IMR-90 (cell line): ENCODE results near the gene NDUFA5. TPM values are rescaled to one million over a fixed set of nuclear protein-coding genes. Genes with fewer than 3 reads are reported as not detected.

Source experiments
- ATAC-seq: fragments of 200-7000 bp; cut with Tn5 transposase; 2 replicates; pipeline ENCODE4 v1.9.1; 2020; ENCODE audit warnings: low read depth, mild to moderate bottlenecking, moderate library complexity
- BruUV-seq: library from RNA; stranded (reverse); fragments of 400-500 nt; replicated peaks from 2 replicates; lab custom pipeline; 2021; lab: Mats Ljungman, UMichigan
- CTCF ChIA-PET: fragments of 300-600 bp; formaldehyde crosslinking; extraction: SDS; loops from one replicate; lab custom pipeline; 2021; ENCODE audit warnings: antibody characterized with exemption; lab: Yijun Ruan, JAX
- POLR2A ChIA-PET: fragments of 300-600 bp; sonication (Branson Sonifier 250); formaldehyde crosslinking; loops from one replicate; lab custom pipeline; 2022; ENCODE audit warnings: antibody characterized with exemption; ENCODE audit not compliant: unreplicated experiment; lab: Charles Lee
- DNase-seq: peaks from one replicate; pipeline ENCODE4 v3.0.0; 2013
- H2AFZ ChIP-seq: replicated peaks from 2 replicates; pipeline ENCODE3; 2013; ENCODE audit warnings: low read length, mild to moderate bottlenecking; ENCODE audit not compliant: poor library complexity
- H2AK5ac ChIP-seq: 2 replicates; pipeline ENCODE4 v1.6.1; 2013; ENCODE audit warnings: low read depth, low read length, inconsistent platforms
- H2AK9ac ChIP-seq: replicated peaks from 2 replicates; pipeline ENCODE3; 2013; ENCODE audit warnings: mild to moderate bottlenecking, low read depth, low read length, moderate library complexity; ENCODE audit not compliant: poor library complexity
- H2BK120ac ChIP-seq: 2 replicates; pipeline ENCODE4 v1.6.1; 2013; ENCODE audit warnings: low read depth, low read length, inconsistent platforms
- H2BK15ac ChIP-seq: 3 replicates; pipeline ENCODE4 v1.6.1; 2013; ENCODE audit warnings: low read depth, low read length, inconsistent platforms
- H2BK20ac ChIP-seq: 2 replicates; pipeline ENCODE4 v1.6.1; 2013; ENCODE audit warnings: low read depth, mild to moderate bottlenecking, inconsistent platforms, low read length, moderate library complexity
- H2BK5ac ChIP-seq: 2 replicates; pipeline ENCODE4 v1.6.1; 2013; ENCODE audit warnings: mild to moderate bottlenecking, low read depth, low read length, inconsistent platforms; ENCODE audit not compliant: poor library complexity, severe bottlenecking
- H3K14ac ChIP-seq: replicated peaks from 2 replicates; pipeline ENCODE4 v1.6.1; 2013; ENCODE audit warnings: low read depth, low read length, inconsistent platforms
- H3K18ac ChIP-seq: 2 replicates; pipeline ENCODE4 v1.6.1; 2013; ENCODE audit warnings: low read depth, low read length, control low read depth
- H3K23ac ChIP-seq: 2 replicates; pipeline ENCODE4 v1.6.1; 2013; ENCODE audit warnings: low read depth, low read length, inconsistent platforms
- H3K27ac ChIP-seq: 2 replicates; pipeline ENCODE4 v1.5.1; 2013; ENCODE audit warnings: mild to moderate bottlenecking, control low read depth, low read length; ENCODE audit not compliant: insufficient read depth
- H3K27me3 ChIP-seq: 2 replicates; pipeline ENCODE4 v1.6.1; 2013; ENCODE audit warnings: low read length; ENCODE audit not compliant: control insufficient read depth, insufficient read depth
- H3K36me3 ChIP-seq: 2 replicates; pipeline ENCODE4 v1.6.1; 2013; ENCODE audit warnings: low read length, mixed read lengths; ENCODE audit not compliant: control insufficient read depth, insufficient read depth
- H3K4ac ChIP-seq: 2 replicates; pipeline ENCODE4 v1.6.1; 2013; ENCODE audit warnings: low read depth, low read length, inconsistent platforms
- H3K4me1 ChIP-seq: 2 replicates; pipeline ENCODE4 v1.6.1; 2013; ENCODE audit warnings: low read length, mixed read lengths; ENCODE audit not compliant: control insufficient read depth, insufficient read depth
- H3K4me2 ChIP-seq: 2 replicates; pipeline ENCODE4 v1.6.1; 2013; ENCODE audit warnings: low read depth, mild to moderate bottlenecking, control low read depth, low read length, moderate library complexity
- H3K4me3 ChIP-seq: 2 replicates; pipeline ENCODE4 v1.5.1; 2013; ENCODE audit warnings: low read depth, mild to moderate bottlenecking, control low read depth, low read length, moderate library complexity; ENCODE audit not compliant: insufficient read depth
- H3K56ac ChIP-seq: 2 replicates; pipeline ENCODE4 v1.6.1; 2013; ENCODE audit warnings: low read length, inconsistent platforms; ENCODE audit not compliant: insufficient read depth; ENCODE audit errors: extremely low read depth
- H3K79me1 ChIP-seq, 2 experiments: 2 replicates each; pipeline ENCODE4 v1.6.1; 2013; ENCODE audit warnings: low read length in 2 of 2, inconsistent platforms in 1 of 2, low read depth in 1 of 2
- H3K9ac ChIP-seq: 2 replicates; pipeline ENCODE4 v1.6.1; 2013; ENCODE audit warnings: low read depth, low read length, control low read depth
- H3K9me1 ChIP-seq: 2 replicates; pipeline ENCODE4 v1.6.1; 2013; ENCODE audit warnings: low read length, inconsistent platforms; ENCODE audit not compliant: insufficient read depth
- H3K9me3 ChIP-seq: 2 replicates; pipeline ENCODE4 v1.6.1; 2013; ENCODE audit warnings: low read length; ENCODE audit not compliant: control insufficient read depth, insufficient read depth
- H4K20me1 ChIP-seq: 2 replicates; pipeline ENCODE4 v1.6.1; 2013; ENCODE audit warnings: low read length, inconsistent platforms; ENCODE audit not compliant: insufficient read depth
- H4K5ac ChIP-seq: 2 replicates; pipeline ENCODE4 v1.6.1; 2013; ENCODE audit warnings: mild to moderate bottlenecking, low read depth, low read length, control low read depth
- H4K8ac ChIP-seq, 2 experiments: 2 replicates each; pipeline ENCODE4 v1.6.1; 2013; ENCODE audit warnings: low read depth in 2 of 2, low read length in 2 of 2, control low read depth in 1 of 2, inconsistent platforms in 1 of 2
- H4K91ac ChIP-seq: 2 replicates; pipeline ENCODE4 v1.6.1; 2013; ENCODE audit warnings: low read depth, low read length, inconsistent platforms; ENCODE audit not compliant: insufficient read depth
- BHLHE40 ChIP-seq: fragments of 150-350 bp; IDR thresholded peaks from 2 replicates; pipeline ENCODE4 v1.6.1; 2016; ENCODE audit warnings: mild to moderate bottlenecking, low read depth, low read length
- CHD1 ChIP-seq: IDR thresholded peaks from 2 replicates; pipeline ENCODE4 v1.6.1; 2012; ENCODE audit warnings: low read depth, low read length, improper control_type of control experiment
- ELK1 ChIP-seq: fragments of 150-350 bp; IDR thresholded peaks from 2 replicates; pipeline ENCODE4 v1.6.1; 2016; ENCODE audit warnings: low read depth, mild to moderate bottlenecking, low read length, moderate library complexity, borderline replicate concordance
- FOS ChIP-seq: fragments of 150-350 bp; IDR thresholded peaks from 2 replicates; pipeline ENCODE4 v1.6.1; 2016; ENCODE audit warnings: low read depth, low read length
- MAZ ChIP-seq: IDR thresholded peaks from 2 replicates; pipeline ENCODE4 v1.6.1; 2012; ENCODE audit warnings: low read depth, mild to moderate bottlenecking, low read length, improper control_type of control experiment, moderate library complexity, borderline replicate concordance
- MXI1 ChIP-seq: IDR thresholded peaks from 2 replicates; pipeline ENCODE4 v1.6.1; 2012; ENCODE audit warnings: low read depth, mild to moderate bottlenecking, low read length, moderate library complexity, borderline replicate concordance
- NFE2L2 ChIP-seq: fragments of 150-350 bp; IDR thresholded peaks from 2 replicates; pipeline ENCODE4 v1.6.1; 2016; ENCODE audit warnings: low read depth, mild to moderate bottlenecking, low read length
- RAD21 ChIP-seq: IDR thresholded peaks from 2 replicates; pipeline ENCODE4 v1.6.1; 2012; ENCODE audit warnings: low read length, improper control_type of control experiment
- USF2 ChIP-seq: fragments of 150-350 bp; IDR thresholded peaks from 2 replicates; pipeline ENCODE4 v1.6.1; 2017; ENCODE audit warnings: mild to moderate bottlenecking, antibody characterized with exemption, low read length, low read depth
- WGBS, 2 experiments: methylation state at CpG; one replicate each; pipeline versions ENCODE4 v1.1.5 to v1.1.7; 2013; ENCODE audit warnings: missing lambda C conversion rate in 2 of 2; ENCODE audit not compliant: insufficient read length in 1 of 2; ENCODE audit errors: extremely low coverage in 2 of 2; 5-methylcytosine and 5-hydroxymethylcytosine counted together
- dilution Hi-C: fragments of 300-500 bp; cut with HindIII; formaldehyde crosslinking; loops from one replicate; pipeline ENCODE4 v1.14.3; 2018; ENCODE audit warnings: low sequenced_read_pairs; ENCODE audit not compliant: unreplicated experiment
- in situ Hi-C: fragments of 300-500 bp; cut with MboI; formaldehyde crosslinking; loops from 3 replicates; pipeline ENCODE4 v1.14.3; 2019; ENCODE audit warnings: low sequenced_read_pairs, inconsistent platforms, mixed read lengths
- intact Hi-C: fragments of 100-400 bp; cut with micrococcal nuclease; formaldehyde crosslinking; loops from 2 replicates; pipeline ENCODE4 v1.10.0; 2022
- polyA plus RNA-seq, 3 experiments: library from polyadenylated mRNA; depleted of rRNA; stranded (reverse); fragments of >200 nt; gene quantifications; 2 replicates each; pipeline ENCODE4 v1.2.3, GENCODE V29; 2012; ENCODE audit warnings: low replicate concordance in 1 of 3
- total RNA-seq: library from RNA; depleted of rRNA; stranded (reverse); fragments of >200 nt; gene quantifications from 2 replicates; pipeline ENCODE4 v1.2.3, GENCODE V29; 2012

The NDUFA5 gene
- total and polyA plus RNA-seq, 2 of the 4 experiments (the other 2 are of a cell fraction): 2.9 to 12.1 TPM

- ChIA-PET CTCF (no interaction called here), POLR2A (no interaction called here)
- Histone ChIP-seq H2AFZ (no peak overlapping the region), H3K79me1 (no peaks in the 10 kb centered on the region), H3K23ac (no peak overlapping the region), H3K4me2 (no peak overlapping the region), H2BK20ac (no peak overlapping the region), H3K27me3 (no peaks in the 10 kb centered on the region), H3K18ac (no peak overlapping the region), H3K9ac (no peak overlapping the region), H3K36me3 (no peaks in the 10 kb centered on the region), H3K4me1 (peaks cover 1% of the 10 kb centered on the region; the same call in 1 of the 2 replicates), H3K4ac (no peak overlapping the region), H2BK120ac (no peak overlapping the region), H3K9me3 (no peaks in the 10 kb centered on the region), H4K5ac (no peak overlapping the region), H2AK5ac (no peak overlapping the region), H3K4me3 (no peak overlapping the region), H3K9me1 (no peaks in the 10 kb centered on the region), H3K14ac (no peak overlapping the region), H4K91ac (no peak overlapping the region), H4K8ac (no peak overlapping the region), H3K27ac (no peak overlapping the region), H2BK15ac (no peak overlapping the region), H3K56ac (no peak overlapping the region), H2AK9ac (no peak overlapping the region), H4K20me1 (no peaks in the 10 kb centered on the region), H2BK5ac (no peak overlapping the region)
- DNase-seq (no peak), ATAC-seq (no peak)
- WGBS, 2 experiments: 19% methylated on average over 2 of the region's 3 CpGs; no CpG with 5 or more reads in 1 of the 2 experiments
- in situ Hi-C loops: no loop called here
- dilution Hi-C loops: no loop called here
- no TSS peak for BruUV-seq
- TF ChIP-seq MXI1 (no peak), FOS (no peak), USF2 (no peak), MAZ (no peak), NFE2L2 (no peak), CHD1 (no peak), BHLHE40 (no peak), RAD21 (no peak), ELK1 (no peak)
- intact Hi-C loops: no loop called here
These were observed 43.3 kb upstream of the NDUFA5 start for GRCh38 chr7:123600876-123601275.
